ENCODE measurements around the gene SPO11.

SPO11 gene

GRCh38 chr20:57391439-57392301 lies 62.1 kb downstream of the SPO11 start:
- peak; percentile 33 for DNase-seq (ENCODE audit: low spot score)

DNA sequence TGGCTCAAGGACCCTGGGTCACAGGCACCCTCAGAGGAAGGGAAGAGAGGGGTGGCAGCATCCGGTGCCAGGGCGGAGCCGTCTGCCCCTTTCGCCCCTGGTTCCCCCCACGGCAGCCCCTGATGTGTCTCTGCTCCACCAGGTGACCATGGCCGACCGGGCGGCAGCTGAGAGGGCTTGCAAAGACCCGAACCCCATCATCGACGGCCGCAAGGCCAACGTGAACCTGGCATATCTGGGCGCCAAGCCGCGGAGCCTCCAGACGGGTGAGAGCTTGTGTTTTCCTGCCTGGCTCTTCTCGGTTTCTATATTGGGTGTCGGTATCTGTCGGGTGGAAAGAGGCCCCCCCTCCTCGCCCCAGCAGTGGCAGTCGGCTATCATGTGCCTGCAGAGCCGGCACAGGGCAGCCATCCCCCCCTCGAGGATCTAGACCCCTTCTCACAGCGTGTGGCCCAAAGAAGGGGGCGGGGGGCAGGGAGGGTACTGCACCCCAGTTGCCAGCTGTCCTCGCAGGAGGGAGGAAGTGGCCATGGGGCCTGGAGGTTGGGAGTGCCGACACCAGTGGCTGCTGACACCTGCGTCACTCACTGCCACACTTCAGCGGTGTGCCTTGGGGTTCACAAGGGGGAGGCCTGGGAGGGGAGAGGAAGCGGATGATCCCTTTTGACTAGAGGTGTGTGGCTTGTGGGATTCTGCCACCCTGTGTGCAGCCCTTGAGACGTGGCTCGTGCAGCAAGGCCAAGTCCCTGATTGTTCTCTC lies 63.1 kb downstream of the SPO11 start:
- peak; percentile 59 for DNase-seq (ENCODE audit: low spot score)

Measured in globus pallidus (tissue), 1 donor.